ENCODE results near the gene PALM.

- no peak for TF ChIP-seq TAF1 (IDR thresholded peaks at IDR 0.05; ENCODE audit: low read depth)
- TF ChIP-seq YY1 (IDR thresholded peaks at IDR 0.05; ENCODE audit: low read depth): no peak
- no peak for TF ChIP-seq ZBTB7A (IDR thresholded peaks at IDR 0.05; ENCODE audit: low read depth)
- no peak for TF ChIP-seq MAX (IDR thresholded peaks at IDR 0.05)
- no peak for TF ChIP-seq RAD21 (IDR thresholded peaks at IDR 0.05; ENCODE audit: low read depth)
- no peak for TF ChIP-seq NFIC (IDR thresholded peaks at IDR 0.05)
- TF ChIP-seq CEBPB (IDR thresholded peaks at IDR 0.05): no peak
- TF ChIP-seq USF1 (IDR thresholded peaks at IDR 0.05): no peak
- no peak for TF ChIP-seq EP300 (IDR thresholded peaks at IDR 0.05; ENCODE audit: borderline replicate concordance)
- TF ChIP-seq CREB1 (IDR thresholded peaks at IDR 0.05; ENCODE audit: low read depth): no peak
- TF ChIP-seq TEAD4 (IDR thresholded peaks at IDR 0.05): no peak
- no peak for TF ChIP-seq EGR1 (IDR thresholded peaks at IDR 0.05)
Measured at GRCh38 chr19:725461-726089, 16.8 kb downstream of the PALM start.
